ENCODE measurements around the gene KRTAP12-3.

DNA sequence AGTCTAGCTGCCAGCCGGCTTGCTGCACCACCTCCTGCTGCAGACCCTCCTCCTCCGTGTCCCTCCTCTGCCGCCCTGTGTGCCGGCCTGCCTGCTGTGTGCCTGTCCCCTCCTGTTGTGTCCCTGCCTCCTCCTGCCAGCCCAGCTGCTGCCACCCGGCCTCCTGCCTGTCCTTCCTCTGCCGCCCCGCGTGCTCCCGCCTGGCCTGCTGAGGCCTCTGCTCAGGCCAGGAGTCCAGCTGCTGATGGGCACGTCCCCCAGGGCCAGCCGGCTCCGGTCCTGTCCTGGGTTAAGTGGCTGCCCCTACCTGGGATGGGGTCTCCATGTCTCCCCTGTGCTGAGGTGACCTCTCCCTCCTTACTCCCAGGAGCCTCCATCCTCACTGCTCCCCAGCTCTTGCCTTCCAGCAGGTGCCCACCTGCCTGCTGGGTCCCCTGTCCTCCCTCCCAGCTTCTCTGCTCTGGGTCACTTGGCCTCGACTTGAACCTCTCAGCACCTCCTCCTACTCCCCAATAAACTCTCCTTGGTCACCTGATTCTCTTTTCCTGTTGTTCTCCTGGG lies 45.0 kb upstream of the KRTAP12-3 start:
- TF ChIP-seq CTCF (IDR thresholded peaks at IDR 0.05) (no peak), POLR2A (IDR thresholded peaks at IDR 0.05) (no peak)
